ENCODE measurements around the gene CRYBB1. TPM values are rescaled to one million over a fixed set of nuclear protein-coding genes. Genes with fewer than 3 reads are reported as not detected.
A peak's percentile ranks its signal among the peaks of the same experiment; 100 is the strongest.

The CRYBB1 gene
- total RNA-seq, 1 donor from 2014 or later = 0.87 TPM

Small RNAs within 50 kb of the gene (microRNA-seq; reads per million reads assigned to microRNA genes)
- gene MIR548J = 3.6 reads per million, percentile 4 among the genes with 10 or more reads in this experiment

Other genes with a start within 250 kb of the CRYBB1 start
- gene ASPHD2, start 188.8 kb downstream of the CRYBB1 start, total RNA-seq = 0.19 TPM
- 8.5 TPM for gene HPS4, start 134.2 kb downstream of the CRYBB1 start, total RNA-seq
- 20.9 TPM for gene SRRD, start 134.2 kb downstream of the CRYBB1 start, total RNA-seq
- gene TFIP11, start 105.6 kb downstream of the CRYBB1 start, total RNA-seq = 20.3 TPM
- gene TPST2, start 27.9 kb downstream of the CRYBB1 start, total RNA-seq = 29.1 TPM
- gene CRYBA4, start 3.9 kb upstream of the CRYBB1 start, total RNA-seq = not detected
- gene MIAT, start 39.6 kb upstream of the CRYBB1 start, total RNA-seq = 0.38 TPM

All from Right ventricle myocardium inferior (tissue), 1 donor.